Right lobe of liver (tissue), 4 donors: Measurements from ENCODE around the gene GHR.

Experiments used
- CTCF ChIP-seq, 4 donors: fragments of 200-600 bp in 3 of 4; fragments of 450-650 bp in 1 of 4; IDR thresholded peaks; one replicate each; pipeline versions ENCODE4 v1.5.1 to v1.8.0; 2016 to 2022; ENCODE audit warnings: antibody characterized with exemption in 4 of 4, mild to moderate bottlenecking in 2 of 4
- POLR2A ChIP-seq: fragments of 450-650 bp; IDR thresholded peaks from one replicate; pipeline ENCODE4 v1.6.1; 2017; ENCODE audit warnings: antibody characterized with exemption, mild to moderate bottlenecking
- donor health status: DM: no; HTN: no; CAD: no.
- donor health status: DM: no; HTN: no; CAD: no.
- donor health status: DM: no; HTN: yes; CAD: no.

DNA sequence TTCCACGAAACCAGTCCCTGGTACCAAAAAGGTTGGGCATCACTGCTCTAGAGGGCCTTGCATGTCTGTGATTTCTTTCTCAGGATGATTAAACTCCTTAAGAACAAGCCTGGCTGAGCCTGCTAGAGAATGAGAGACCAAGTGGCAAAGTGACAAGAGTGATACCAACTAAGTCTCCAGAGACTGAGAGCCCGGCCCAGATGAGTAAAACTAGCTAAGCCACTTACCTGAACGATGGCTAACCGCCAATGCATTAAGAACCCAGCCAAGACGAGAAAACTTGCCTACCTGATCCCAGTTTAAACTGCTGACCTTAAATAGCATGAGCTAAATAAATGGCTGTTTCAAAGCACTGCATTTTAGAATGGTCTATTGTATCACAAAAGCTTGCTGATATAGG is 327.8 kb downstream of the GHR start:
- TF ChIP-seq CTCF (IDR thresholded peaks at IDR 0.05) = no peak
- TF ChIP-seq POLR2A = no peak
